GM13976 (cell line): ENCODE measurements around the gene NUDT13.
"Not testable (repeated sequence)": the region's sequence is repeated elsewhere in the genome, so short reads cannot be mapped to it uniquely, and the experiment has no call there.

ENCODE experiments used
- DNase-seq: peaks from one replicate; pipeline ENCODE4 v3.0.0; 2012; ENCODE audit warnings: low spot score
- in situ Hi-C: fragments of 300-500 bp; cut with MboI; formaldehyde crosslinking; loops from one replicate; pipeline ENCODE4 v1.12.0; 2022; ENCODE audit warnings: low sequenced_read_pairs, mixed read lengths, inconsistent platforms; ENCODE audit not compliant: unreplicated experiment
- TF ChIP-seq, protein P1 (sequence below): IDR thresholded peaks from 2 replicates; pipeline ENCODE4 v1.5.1; 2012; ENCODE audit warnings: borderline replicate concordance, mild to moderate bottlenecking; ENCODE audit not compliant: insufficient read depth; ENCODE audit errors: extremely low read depth, missing control alignments, control extremely low read depth

NUDT13 gene

DNA sequence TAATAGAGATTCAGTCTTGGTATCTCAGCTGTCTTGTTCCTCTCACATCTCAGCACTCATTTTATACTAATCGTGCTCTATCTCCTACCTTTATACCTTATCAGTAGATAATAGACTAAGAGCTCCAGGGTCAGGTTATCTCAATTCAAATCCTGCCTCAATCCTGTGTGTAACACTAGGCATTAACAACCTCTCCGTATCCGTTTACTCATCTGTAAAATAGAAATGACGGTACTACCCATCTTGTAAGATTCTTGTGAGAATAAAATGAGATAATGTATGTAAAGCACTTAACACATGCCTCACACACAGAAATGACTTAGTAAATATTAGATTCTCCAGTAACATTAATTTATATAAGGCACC is 13.0 kb upstream of the NUDT13 start:
- TF ChIP-seq, protein P1, sequence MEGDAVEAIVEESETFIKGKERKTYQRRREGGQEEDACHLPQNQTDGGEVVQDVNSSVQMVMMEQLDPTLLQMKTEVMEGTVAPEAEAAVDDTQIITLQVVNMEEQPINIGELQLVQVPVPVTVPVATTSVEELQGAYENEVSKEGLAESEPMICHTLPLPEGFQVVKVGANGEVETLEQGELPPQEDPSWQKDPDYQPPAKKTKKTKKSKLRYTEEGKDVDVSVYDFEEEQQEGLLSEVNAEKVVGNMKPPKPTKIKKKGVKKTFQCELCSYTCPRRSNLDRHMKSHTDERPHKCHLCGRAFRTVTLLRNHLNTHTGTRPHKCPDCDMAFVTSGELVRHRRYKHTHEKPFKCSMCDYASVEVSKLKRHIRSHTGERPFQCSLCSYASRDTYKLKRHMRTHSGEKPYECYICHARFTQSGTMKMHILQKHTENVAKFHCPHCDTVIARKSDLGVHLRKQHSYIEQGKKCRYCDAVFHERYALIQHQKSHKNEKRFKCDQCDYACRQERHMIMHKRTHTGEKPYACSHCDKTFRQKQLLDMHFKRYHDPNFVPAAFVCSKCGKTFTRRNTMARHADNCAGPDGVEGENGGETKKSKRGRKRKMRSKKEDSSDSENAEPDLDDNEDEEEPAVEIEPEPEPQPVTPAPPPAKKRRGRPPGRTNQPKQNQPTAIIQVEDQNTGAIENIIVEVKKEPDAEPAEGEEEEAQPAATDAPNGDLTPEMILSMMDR, result no peak
- no peak for DNase-seq
- in situ Hi-C loops, result no loop called here

GRCh38 chr10:73099141-73099540 is 11.1 kb upstream of the NUDT13 start:
- TF ChIP-seq, protein P1, result no peak
- DNase-seq, result no peak
- in situ Hi-C loops, result no loop called here

DNA sequence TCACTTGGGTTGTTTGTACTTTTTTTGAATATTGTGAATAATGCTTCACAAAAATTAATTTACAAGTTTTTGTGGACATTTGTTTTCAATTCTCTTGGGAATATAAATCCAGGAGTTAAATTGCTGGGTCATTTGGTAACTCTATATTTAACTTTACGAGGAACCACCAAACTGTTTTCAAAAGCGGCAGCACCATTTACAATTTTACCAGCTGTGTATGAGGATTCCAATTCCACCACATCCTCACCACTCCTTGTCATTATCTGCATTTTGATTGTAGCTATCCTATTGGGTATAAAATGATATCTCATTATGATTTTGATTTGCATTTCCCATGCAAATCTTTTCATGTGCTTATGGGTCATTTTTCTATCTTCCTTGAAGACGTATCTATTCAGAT is 4.0 kb upstream of the NUDT13 start:
- in situ Hi-C loops, result no loop called here
- DNase-seq, result no peak
- TF ChIP-seq, protein P1, result no peak

DNA sequence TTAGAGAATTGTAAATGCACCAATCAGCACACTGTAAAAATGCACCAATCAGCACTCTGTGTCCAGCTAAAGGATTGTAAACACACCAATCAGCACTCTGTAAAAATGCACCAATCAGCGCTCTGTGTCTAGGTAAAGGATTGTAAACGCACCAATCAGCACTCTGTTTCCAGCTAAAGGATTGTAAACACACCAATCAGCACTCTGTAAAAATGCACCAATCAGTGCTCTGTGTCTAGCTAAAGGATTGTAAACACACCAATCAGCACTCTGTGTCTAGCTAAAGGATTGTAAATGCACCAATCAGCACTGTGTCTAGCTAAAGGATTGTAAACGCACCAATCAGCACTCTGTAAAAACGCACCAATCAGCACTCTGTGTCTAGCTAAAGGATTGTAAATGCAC is 1.0 kb upstream of the NUDT13 start:
- DNase-seq, in situ Hi-C loops: not testable (repeated sequence)

GRCh38 chr10:73112032-73112431 is 1.8 kb downstream of the NUDT13 start:
- in situ Hi-C loops, DNase-seq: not testable (repeated sequence)

DNA sequence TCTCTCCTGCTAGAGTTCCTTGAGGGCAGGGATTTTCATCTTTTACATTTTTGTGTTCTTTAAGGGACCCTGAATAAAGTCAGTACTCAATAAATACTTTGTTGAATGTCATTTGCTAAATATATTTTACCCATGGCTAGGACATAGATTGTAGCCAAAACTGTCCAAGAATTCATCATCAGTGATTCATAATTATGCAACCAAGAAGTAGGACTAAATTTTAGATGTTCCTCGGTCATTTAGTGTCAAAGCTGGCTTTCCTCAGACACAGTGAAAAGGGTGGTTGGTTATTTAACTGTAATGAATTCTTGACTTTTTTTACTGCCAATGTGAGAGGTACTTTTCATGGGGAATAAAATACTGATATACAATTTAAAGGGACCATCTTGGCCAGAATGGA is 3.3 kb downstream of the NUDT13 start:
- in situ Hi-C loops, result no loop called here
- DNase-seq, result no peak

DNA sequence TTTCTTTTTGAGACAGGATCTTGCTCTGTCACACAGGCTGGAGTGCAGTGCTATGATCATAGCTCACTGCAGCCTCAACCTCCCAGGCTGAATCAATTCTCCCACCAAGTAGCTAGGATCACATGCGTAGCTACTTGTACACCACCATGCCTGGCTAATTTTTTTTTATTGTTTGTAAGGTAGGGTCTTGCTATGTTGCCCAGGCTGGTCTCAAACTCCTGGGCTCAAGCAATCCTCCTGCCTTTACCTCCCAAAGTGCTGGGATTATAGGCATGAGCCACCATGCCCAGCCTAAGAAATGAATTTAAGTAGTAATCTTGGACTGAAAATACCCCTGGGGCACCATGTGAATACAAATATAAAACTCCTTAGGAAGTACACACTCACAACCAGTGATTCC is 5.8 kb downstream of the NUDT13 start:
- DNase-seq, result no peak
- TF ChIP-seq, protein P1, result no peak
- in situ Hi-C loops, result no loop called here

More for the DNA sequence above, 3.3 kb downstream of the NUDT13 start:
- TF ChIP-seq, protein P1, result no peak

DNA sequence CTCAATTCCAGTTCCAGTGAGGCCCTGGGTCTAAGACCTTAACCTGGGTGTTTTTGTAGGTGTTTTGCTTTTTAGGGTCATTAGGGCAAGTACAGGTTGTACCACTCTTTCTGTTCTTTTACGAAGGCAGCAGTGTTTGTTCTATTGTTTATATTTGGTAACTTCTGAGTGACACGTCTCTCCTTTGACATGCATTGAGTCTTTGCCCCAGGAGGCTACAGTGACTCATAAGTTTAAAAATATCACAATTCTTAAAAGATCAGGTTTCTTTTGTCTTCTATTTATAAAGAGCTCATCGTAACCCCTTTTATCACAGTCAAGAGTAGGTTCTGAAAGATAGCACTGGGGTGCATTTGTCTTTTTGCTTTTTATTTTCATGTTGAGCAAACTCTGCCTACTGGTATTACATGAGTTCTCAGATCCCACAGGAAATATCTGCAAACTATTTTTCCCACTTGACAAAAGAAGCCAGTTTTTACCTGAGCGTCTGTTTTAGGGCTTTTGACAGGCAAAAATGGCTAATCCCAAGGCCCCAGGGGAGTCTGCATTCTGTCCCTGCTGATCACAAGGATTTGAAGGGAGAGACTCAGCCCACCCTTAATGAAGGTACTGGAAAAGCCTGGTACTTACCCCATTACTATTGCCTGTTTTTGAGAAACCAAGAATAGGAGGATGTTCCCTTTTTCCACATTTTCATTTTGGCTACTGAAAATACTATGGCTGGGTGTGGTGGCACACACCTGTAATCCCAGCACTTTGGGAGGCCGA is 7.9 kb downstream of the NUDT13 start:
- peak; percentile 79 for DNase-seq
- in situ Hi-C loops, result no loop called here
- TF ChIP-seq, protein P1, result no peak
